WERI-Rb-1 (cell line): Measurements from ENCODE around the gene TFDP1.

ENCODE experiments used
- DNase-seq: peaks from one replicate; pipeline ENCODE4 v3.0.0-alpha.2; 2020
- H3K27ac ChIP-seq: fragments of 250-450 bp; sonication (Bioruptor Pico); 2 replicates; pipeline ENCODE4 v1.5.1; 2020; ENCODE audit warnings: mild to moderate bottlenecking, moderate library complexity
- H3K27me3 ChIP-seq: fragments of 250-450 bp; sonication (Bioruptor Pico); 2 replicates; pipeline ENCODE4 v1.5.1; 2021; ENCODE audit warnings: mild to moderate bottlenecking, low read depth, moderate library complexity; ENCODE audit not compliant: insufficient read depth, severe bottlenecking
- H3K36me3 ChIP-seq: fragments of 250-450 bp; sonication (Bioruptor Pico); 2 replicates; pipeline ENCODE4 v1.5.1; 2020; ENCODE audit warnings: mild to moderate bottlenecking, moderate library complexity
- H3K4me3 ChIP-seq: 2 replicates; pipeline ENCODE4 v1.5.1; 2011; ENCODE audit warnings: low read depth, mild to moderate bottlenecking, control low read depth, low read length
- H3K9me3 ChIP-seq: fragments of 250-450 bp; sonication (Bioruptor Pico); 2 replicates; pipeline ENCODE4 v1.5.1; 2021; ENCODE audit warnings: mild to moderate bottlenecking, moderate library complexity; ENCODE audit not compliant: severe bottlenecking
- CTCF ChIP-seq: IDR thresholded peaks from 2 replicates; pipeline ENCODE4 v1.5.1; 2011; ENCODE audit warnings: low read depth, mild to moderate bottlenecking, control low read depth, inconsistent platforms, low read length

The TFDP1 gene

GRCh38 chr13:113581871-113582270 is 2.7 kb upstream of the TFDP1 start:
- no peak overlapping the region for H3K27ac ChIP-seq
- no peak for TF ChIP-seq CTCF
- peaks cover 13% of the 10 kb centered on the region for H3K36me3 ChIP-seq
- H3K4me3 ChIP-seq, result no peak overlapping the region
- no peaks in the 10 kb centered on the region for H3K27me3 ChIP-seq
- H3K9me3 ChIP-seq, result peaks cover 3% of the 10 kb centered on the region
- peak; percentile 5 for DNase-seq

- H3K36me3 ChIP-seq, result peaks cover 24% of the 10 kb centered on the region
- peak; percentile 17 for DNase-seq
- TF ChIP-seq CTCF, result no peak
- no peaks in the 10 kb centered on the region for H3K27me3 ChIP-seq
- no peak overlapping the region for H3K4me3 ChIP-seq
- no peak overlapping the region for H3K27ac ChIP-seq
- no peaks in the 10 kb centered on the region for H3K9me3 ChIP-seq
Observed at GRCh38 chr13:113582841-113583631, 1.5 kb upstream of the TFDP1 start.

GRCh38 chr13:113584870-113585671 is 518 bp downstream of the TFDP1 start:
- peak overlapping the region; percentile 88 for H3K27ac ChIP-seq
- peaks cover 45% of the 10 kb centered on the region for H3K36me3 ChIP-seq
- H3K4me3 ChIP-seq, result peak overlapping the region; percentile 81
- peak; percentile 60 for DNase-seq
- H3K9me3 ChIP-seq, result no peaks in the 10 kb centered on the region
- H3K27me3 ChIP-seq, result no peaks in the 10 kb centered on the region
- no peak for TF ChIP-seq CTCF

GRCh38 chr13:113585896-113586295 is 1.3 kb downstream of the TFDP1 start:
- Histone ChIP-seq H3K27ac (peak overlapping the region; percentile 88), H3K4me3 (peak overlapping the region; percentile 81)

More at GRCh38 chr13:113585896-113586295, 1.3 kb downstream of the TFDP1 start:
- Histone ChIP-seq H3K27me3 (no peaks in the 10 kb centered on the region), H3K9me3 (no peaks in the 10 kb centered on the region), H3K36me3 (peaks cover 48% of the 10 kb centered on the region)
- TF ChIP-seq CTCF, result peak; percentile 19; the same call in 1 of the 2 replicates
- DNase-seq, result peak; percentile 20
